ENCODE results near the gene SAMD9L.
"Not testable (repeated sequence)": the region's sequence is repeated elsewhere in the genome, so short reads cannot be mapped to it uniquely, and the experiment has no call there.

SAMD9L gene

DNA sequence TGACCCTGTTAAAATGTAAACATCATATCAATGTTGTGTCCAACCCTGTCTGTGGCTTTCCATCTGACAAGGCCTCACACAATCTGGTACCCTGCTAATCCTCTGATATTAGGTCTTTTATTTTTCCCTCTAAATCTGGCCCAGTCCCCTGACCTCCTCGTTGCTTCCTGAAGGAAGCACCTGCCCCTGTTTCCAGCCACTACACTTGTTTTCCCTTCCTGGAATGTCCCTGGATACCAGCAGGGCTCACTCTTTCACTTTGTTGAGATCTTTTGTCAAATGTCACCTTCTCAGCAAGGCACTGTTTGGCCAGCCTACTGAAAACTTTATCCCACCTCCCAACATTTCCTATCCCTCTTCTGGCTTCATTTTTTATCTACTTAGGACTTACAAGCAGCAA is 2.1 kb downstream of the SAMD9L start:
- DNase-seq (ENCODE audit: low spot score) = peak; percentile 9

DNA sequence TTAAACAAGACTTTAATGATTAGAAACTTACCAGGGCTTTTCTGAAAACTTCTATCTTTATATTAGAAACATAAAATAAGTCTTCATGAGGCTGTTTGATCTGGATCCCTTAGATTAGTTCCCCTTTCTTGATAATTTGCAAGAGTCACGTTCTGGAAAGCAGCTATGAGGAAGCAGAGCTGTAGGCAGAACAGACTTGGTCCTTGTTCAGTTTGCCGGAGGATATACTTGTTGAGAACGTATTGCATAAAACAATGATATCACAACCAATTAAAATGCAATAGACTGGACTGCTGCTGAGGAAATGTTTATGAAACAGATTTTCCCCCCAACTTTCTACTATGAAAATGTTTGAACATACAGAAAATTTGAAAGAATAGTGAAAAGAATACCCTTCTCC is 2.8 kb downstream of the SAMD9L start:
- no peak for DNase-seq (ENCODE audit: low spot score)

DNA sequence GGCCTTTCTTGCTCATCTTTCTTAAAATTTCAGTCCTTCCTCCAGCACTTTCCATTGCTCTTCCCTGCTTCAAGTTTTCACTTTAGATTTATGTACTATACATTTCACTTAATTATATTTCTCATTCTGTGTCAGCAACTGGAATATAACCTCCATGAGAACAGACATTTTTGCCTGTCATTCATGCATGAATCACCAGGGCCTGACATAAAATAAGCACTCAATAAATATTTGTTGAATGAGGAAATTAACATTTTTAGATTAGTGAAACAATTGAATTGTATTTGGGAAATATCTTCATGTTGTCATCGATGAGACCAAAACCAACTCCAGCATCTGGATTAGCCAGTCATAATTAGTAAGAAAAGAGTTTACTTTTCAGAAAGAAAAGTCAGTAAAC is 6.1 kb downstream of the SAMD9L start:
- DNase-seq (ENCODE audit: low spot score) = no peak

DNA sequence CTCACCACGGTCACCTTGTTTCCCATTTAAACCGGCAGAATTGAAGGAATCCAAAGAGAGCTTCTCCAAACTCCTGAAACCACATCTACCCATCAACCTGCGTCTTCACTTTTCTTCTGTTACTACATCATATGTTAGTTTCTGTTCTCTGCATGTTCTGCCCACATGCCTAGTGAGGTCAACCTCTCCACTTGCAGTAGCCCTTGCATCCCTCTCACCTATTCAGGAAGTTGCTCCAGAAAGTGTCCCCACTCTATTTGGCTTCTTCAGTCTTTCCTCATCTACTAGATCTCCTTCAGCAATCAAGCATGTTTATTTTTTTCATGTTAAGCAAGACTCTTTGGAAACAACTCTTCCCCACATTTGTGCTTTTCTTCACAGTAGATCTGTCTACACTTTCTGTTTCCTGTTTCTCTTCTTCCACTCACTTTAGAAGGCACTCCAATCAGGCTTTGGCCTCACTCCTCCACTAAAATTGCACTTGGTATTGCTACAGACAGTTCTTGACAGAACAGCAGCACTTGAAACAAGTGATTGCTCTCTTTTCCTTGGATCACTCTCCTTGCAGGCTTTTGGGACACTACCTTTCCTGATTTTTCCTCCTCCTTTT is 7.5 kb downstream of the SAMD9L start:
- DNase-seq (ENCODE audit: low spot score) = no peak

DNA sequence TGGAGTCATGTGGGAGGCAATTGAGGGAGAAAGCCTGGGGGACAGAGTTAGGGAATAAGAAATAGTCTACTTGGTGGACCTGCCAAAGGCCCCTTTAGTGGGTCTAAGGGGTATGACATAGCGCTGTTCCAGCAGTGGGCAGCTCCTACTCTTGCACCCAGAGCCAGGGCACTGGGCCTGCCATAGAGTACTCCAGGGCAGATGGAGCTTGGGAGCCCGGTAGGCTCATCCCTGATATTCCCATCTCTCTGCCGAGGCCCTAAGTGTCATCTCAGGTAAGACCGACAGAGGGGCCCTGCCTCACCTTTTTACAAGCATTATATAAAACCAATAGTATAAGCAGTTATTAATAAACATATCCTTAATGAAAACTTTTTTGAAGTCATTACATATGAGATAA is 9.6 kb downstream of the SAMD9L start:
- DNase-seq (ENCODE audit: low spot score) = no peak

DNA sequence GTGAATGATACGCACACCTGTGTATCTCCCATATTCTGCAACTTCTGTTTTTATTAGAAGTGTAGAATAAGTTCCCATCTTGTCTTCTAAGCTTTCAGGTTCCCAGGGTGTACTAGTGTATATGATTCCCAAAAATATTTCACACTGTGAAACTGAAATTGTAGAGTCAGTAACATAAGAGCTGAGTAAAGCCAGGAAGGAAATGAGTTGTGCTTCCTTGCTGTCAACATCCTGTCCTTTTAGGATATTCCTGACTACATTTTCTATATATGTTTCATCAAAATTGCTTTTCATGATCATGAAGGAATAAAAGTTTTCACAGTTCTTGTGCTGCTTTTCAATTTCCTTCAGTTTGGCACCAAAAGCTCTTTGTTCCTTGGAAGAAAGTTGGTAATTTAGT is 15.2 kb downstream of the SAMD9L start:
- DNase-seq (ENCODE audit: low spot score) = no peak

DNA sequence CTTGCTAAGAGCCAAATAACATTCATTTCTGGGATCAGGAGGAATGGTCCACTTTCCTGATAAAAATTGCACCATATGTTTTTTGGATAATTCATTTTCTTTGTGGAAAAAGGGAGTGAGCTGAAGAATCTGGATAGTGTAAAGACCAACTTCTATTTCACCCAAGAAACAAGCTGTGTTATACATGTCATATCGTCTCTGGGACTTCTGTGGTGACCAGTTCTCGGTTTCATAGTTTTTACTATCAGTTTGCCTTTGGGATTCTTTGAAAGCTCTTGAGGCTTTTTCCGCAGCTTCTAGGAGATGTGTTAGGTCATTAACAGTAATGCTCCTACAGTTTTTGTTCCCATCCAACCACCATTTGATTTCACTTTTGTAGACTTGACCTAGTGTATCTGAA is 16.0 kb downstream of the SAMD9L start:
- DNase-seq (ENCODE audit: low spot score) = no peak

DNA sequence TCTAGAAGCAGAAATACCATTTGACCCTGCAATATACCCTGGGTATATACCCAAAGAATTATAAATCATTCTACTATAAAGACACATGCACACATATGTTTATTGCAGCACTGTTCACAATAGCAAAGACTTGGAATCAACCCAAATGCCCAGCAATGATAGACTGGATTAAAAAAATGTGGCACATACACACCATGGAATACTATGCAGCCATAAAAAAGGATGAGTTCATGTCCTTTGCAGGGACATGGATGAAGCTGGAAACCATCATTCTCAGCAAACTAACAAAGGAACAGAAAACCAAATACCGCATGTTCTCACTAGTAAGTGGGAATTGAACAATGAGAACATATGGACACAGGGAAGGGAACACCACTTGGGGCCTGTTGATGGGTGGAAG is 21.2 kb downstream of the SAMD9L start:
- not testable (repeated sequence) for DNase-seq (ENCODE audit: low spot score)

DNA sequence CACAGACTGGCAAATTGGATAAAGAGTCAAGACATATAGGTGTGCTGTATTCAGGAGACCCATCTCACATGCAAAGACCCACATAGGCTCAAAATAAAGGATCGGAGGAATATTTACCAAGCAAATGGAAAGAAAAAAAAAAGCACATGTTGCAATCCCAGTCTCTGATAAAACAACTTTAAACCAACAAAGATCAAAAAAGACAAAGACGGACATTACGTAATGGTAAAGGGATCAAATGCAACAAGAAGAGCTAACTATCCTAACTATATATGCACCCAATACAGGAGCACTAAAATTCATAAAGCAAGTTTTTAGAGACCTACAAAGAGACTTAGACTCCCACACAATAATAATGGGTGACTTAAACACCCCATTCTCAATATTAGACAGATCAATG is 24.7 kb downstream of the SAMD9L start:
- not testable (repeated sequence) for DNase-seq (ENCODE audit: low spot score)

DNA sequence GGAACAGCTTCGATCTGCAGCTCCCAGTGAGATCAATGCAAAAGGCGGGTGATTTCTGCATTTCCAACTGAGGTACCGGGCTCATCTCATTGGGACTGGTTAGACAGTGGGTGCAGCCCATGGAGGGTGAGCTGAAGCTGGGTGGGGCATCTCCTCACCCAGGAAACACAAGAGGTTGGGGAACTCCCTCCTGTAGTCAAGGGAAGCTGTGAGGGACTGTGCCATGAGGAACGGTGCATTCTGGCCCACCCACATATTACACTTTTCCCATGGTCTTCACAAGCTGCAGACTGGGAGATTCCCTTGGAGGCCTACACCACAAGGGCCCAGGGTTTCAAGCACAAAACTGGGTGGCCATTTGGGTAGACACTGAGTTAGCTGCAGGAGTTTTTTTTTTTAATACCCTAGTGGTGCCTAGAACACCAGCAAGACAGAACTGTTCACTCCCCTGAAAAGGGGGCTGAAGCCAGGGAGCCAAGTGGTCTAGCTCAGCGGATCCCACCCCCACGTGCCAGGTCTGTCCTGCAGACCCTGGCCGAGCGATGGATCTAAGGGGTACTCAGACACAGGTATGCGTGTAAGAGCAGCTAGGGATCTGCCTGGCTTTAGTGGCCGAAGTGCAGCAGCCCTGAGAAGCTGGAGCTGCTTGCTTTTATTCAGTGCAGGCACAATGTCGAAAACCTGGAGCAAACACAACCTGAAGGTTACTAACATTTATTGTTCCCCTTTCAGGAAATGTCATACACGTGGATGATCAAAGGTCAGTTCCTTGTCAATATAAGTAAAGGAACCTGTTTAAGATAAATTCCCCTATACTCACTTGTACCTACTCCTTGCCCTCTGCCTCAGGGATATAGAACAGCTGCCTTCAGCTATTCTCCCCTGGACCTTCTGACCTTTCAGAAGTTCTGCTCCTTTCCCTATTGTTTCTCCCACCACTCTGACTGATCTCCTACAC is 27.3 kb downstream of the SAMD9L start:
- no peak for DNase-seq (ENCODE audit: low spot score)

DNA sequence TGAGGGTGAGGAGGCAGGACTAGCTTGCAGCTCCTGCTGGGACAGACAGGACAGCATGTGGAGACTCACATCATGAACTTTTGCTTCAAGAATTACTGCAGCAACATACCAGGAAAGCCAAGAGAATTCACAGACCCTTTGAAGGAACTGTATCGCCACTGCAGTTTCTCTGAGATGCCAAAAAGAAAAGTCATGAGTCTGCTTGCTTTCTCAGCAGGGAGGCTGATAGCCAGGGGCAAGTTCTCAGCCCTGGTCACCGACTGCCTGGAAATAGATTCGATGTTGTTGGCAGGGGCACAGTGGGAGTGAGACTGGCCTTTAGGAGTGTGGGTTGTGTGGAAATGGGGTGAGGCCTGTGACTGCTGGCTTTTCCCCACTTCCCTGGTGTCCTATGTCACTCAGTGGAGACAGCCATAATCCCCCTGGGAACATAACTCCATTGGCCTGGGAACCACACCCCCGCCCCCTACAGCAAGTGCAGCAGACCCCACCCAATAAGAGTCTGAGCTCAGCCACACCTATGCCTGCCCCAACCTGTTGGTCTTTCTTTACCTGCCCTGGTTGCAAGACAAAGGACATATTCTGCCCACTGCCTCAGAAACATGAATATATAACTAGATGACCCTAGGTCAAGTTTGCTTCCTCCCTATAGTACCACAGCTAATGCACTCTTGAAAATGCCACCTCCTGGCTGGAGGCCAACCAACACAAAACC is 28.8 kb downstream of the SAMD9L start:
- no peak for DNase-seq (ENCODE audit: low spot score)

DNA sequence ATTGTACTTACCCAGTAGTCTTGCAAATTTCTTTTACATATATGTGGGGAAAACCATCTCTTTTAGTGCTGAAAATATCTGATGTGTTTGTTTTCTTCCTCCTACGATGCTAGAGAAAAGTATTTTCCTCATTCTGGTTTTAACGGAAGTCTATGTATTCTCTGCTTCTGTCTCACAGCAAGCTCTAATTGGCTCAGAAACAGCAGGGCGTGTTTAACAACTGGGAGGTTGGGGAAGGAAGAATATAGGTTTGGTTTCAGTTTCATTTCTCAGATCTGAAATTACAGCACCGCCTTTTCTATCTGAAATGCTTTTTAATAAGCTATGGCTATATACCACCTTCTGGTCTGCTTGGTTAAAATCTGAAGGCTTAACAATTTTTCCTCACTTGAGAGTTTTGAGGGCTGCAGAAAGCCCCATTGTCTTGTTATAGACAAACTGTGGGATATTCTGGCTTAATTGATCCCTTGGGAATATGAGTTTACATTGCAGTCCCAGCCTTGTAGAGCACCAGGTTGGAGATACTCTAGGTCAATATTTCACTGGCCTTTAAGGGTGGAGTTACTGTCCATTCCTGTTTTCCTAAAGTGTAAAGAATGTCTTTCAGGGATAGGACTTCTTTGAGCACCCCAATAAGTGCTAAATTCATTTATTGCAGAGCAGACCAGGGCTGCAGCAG is 30.2 kb downstream of the SAMD9L start, which contains the start of gene SAMD9:
Gene SAMD9, minus strand, starts transcription at position 128 of the 679 bp plus-strand sequence. CDS start 11,882 bp downstream, outside the sequence.
- peak; percentile 78 for DNase-seq (ENCODE audit: low spot score)

DNA sequence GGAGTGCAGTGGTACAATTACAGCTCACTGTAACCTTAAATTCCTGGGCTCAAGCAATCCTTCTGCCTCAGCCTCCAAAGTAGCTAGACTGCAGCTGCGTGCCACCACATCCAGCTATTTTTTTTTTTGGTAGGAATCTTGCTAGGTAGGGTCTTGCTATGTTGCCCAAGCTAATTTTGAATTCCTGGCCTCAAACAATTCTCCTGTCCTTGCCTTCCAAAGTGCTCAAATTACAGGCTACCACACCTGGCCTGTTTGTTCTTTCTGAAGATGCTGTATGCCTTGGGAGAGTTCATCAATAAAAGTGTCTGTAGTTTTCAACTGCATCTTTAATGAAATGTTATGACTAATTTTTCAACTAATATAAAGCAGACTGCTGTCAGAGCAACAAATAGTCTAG is 30.9 kb downstream of the SAMD9L start:
- peak; percentile 31 for DNase-seq (ENCODE audit: low spot score)

DNA sequence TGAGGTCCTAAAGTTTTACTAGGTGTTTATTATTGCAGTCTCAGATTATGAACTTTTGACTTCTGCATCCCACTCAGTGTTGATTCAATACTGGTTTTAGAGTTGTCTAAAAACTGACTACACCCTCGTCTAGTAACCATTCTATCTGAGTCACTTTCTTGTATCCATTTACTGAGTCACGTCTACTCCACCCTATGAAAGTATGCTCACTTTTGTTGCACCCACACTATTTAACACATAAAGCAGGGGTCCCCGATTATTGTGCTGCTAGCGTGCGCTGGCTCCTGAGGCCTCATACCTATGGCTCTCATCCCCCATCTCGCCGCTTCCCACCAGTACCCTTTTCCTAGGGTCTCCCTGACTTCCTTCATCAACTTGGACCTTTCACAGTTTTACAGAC is 32.4 kb downstream of the SAMD9L start:
- peak; percentile 44 for DNase-seq (ENCODE audit: low spot score)

DNA sequence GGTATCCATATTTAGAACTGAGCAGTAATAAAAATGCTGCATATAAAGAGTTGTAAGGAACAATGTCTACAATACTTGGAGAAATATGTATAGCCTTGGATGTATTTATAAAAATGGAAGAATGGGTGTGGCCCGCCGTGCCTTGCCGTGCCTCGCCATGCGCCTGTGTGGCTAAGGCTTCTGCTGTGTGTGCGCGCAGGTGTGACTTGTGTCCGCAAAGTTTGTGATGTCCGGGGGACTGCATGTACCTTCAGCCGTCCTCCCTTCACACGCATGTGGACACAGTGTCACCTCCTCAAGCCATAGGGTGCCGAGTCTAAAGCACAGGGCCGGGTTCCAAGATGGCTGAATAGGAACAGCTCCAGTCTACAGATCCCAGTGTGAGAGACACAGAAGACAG is 40.2 kb downstream of the SAMD9L start:
- DNase-seq (ENCODE audit: low spot score) = no peak

DNA sequence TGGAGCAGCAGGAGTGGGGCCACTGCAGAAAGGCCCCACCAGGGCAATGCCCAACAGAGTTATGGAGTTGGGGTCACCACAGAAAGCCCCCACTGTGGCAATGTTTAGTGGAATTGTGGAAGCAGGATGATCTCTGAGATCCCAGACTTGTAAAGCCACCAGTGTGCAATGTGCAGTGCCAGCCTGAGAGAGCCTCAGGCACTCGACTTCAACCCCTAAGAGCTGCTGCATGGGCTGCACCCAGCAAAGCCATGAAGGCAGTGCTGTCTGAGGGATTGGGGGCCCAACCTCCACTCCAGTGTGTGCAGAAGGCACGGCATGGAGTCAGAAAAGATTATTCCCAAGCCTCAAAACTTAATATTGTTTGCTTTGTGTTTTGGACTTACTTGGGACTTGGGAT is 50.8 kb downstream of the SAMD9L start:
- no peak for DNase-seq (ENCODE audit: low spot score)

DNA sequence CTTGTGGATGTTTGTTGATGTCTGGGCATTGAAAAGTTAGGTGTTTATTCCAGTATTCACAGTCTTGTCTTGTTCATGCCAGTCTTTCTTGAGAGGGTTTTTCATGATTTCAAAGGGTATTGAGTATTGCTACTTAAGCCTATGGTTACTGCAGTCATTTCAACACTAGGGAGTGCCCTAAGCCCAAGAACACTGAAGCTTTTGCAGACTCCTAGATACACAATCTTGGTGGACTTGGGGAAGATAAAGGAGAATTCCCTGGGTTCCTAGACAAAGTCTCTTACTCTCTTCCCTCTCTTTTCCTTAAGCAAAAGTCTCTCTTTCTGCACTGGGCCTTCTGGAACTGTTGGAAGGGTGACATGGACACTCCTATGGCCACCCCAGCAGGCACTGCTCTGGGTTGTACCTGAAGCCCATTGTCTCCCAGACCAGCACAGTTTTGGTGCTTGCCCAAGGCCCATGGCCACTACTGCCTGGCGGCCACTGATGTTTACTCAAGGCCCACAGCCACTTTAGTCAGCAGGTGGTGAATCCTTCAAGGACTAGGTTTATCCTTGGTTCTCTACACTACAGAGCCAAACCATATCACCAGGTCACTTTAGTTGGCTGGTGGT is 55.3 kb downstream of the SAMD9L start:
- DNase-seq (ENCODE audit: low spot score) = peak; percentile 57

All from hematopoietic multipotent progenitor cell treated with erythropoietin and hydrocortisone succinate and interleukin-3 and kit ligand, for 17 days (in vitro differentiated cells).